G401.6 (cell line): Measurements from ENCODE around the gene MYPN.

ENCODE experiments used
- FAIRE-seq: peaks from 2 replicates; lab custom pipeline; 2012; peaks lifted over from hg19 to GRCh38; lab: Jason Lieb, UNC

MYPN gene

DNA sequence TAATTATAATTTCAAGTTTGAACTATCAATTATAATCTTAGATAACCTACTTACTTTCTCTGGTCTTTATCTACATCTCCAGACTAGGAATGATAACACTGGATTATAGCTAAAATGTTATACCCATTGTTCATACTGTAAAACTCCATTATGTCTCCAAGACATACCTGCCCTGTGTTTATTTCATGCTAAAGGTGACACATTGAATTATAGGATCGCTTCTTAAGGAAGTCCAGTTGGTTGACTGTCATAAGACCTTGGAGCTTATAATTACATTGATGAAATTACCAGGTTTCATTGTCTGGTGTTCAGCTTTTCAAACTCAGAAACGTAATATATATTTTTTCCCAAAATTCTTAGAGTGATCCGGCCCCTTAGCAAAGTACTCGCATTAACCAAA, 18.7 kb upstream of the MYPN start:
- FAIRE-seq = no peak

DNA sequence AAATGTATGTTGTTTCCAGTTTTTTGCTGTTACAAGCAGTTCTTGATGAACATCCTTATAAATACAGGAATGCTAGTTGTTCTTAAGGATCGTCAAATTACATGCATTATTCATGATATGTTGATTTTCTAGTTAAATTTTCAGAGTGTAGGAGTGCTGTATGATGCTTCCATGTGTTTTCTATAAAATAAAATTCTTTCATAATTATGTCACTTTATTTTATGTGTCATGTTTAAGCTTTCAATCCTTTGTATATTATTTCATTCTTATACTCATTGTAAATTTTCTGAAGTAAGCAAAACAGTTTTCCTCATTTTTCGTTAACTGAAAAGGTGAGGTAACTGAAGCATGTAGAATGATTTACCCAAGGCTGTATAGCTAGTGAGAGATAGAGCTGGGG, 16.8 kb upstream of the MYPN start:
- peak; percentile 23 for FAIRE-seq

DNA sequence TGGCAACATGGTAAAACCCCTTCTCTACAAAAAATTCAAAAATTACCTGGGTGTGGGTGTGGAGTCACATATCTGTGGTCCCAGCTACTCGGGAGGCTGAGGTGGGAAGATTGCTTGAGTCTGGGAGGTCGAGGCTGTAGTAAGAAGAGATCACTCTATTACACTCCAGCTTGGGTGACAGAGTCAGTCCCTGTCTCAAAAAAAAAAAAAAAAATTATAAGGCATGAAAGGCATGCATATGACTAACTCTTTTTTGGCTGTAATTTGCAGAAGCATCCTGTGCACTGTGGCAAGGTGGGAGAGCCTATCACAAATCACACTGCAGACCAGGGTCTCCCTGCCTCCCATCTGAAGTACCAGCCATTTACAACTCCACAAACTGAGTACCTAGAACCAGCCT, 14.1 kb upstream of the MYPN start:
- FAIRE-seq = no peak

DNA sequence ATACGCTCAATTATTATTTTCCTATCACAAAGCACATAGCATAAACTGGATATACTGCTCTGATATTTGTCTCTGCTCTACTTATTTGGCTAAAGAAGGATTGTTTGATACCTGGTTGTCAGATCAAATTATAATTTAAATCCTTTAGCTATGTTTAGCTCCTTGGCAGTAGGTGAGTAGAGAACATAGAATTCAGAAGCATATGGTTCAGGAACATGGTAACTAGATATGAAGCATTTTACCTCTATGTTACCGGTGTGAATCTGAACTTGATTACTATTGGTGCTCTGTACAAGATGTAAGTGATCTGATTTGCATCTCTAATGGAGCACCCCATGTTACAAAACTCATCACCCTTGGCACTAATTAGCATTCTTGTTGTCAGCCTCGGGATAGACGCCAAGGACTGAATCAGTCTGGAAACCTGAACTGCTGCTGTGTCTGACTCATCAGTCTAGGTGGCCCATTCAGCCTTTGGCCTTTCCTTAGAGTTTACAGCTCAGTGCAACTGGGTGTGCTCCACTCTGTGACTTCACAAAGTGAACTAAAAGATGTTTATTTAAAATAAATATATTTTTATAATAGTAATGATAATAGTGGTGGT, 12.3 kb upstream of the MYPN start:
- FAIRE-seq = peak; percentile 96

DNA sequence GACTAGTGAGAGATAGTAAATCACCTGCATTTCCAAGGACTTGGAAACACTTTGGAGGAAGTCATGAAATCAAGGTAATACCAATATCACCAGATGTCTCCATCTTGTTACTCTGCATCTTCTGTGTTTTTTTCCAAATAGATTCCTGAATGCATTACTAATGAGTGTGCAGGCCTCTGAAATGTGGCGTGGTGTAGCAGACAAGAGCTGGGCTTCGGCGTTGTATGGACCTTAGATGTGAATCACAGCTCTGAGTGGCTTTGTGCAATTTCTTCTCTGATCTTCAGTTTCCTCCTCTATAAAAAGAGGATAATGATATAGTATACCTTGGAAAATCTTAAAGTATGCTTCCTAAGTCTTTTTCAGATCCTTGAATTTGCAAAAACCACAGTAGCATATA, 9.6 kb upstream of the MYPN start:
- FAIRE-seq = peak; percentile 66

DNA sequence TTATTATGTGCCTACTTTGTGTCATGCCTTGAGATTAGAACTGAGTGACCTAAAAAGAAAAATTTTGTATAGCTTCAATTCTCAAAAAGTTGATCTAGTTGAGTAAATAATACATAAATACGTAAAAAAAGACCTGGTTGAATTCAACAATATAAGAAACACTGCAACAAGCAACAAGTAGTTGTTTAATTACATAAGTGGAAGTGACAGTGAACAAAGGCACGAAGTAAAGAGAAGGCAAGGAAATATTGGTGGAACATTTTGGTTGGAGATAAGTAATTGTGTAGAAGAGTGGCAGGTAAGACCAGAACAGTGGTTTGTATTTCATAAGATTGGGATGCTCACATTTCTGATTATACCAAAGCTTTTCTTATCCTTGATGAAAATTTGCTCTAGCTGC, 8.2 kb upstream of the MYPN start:
- FAIRE-seq = no peak

DNA sequence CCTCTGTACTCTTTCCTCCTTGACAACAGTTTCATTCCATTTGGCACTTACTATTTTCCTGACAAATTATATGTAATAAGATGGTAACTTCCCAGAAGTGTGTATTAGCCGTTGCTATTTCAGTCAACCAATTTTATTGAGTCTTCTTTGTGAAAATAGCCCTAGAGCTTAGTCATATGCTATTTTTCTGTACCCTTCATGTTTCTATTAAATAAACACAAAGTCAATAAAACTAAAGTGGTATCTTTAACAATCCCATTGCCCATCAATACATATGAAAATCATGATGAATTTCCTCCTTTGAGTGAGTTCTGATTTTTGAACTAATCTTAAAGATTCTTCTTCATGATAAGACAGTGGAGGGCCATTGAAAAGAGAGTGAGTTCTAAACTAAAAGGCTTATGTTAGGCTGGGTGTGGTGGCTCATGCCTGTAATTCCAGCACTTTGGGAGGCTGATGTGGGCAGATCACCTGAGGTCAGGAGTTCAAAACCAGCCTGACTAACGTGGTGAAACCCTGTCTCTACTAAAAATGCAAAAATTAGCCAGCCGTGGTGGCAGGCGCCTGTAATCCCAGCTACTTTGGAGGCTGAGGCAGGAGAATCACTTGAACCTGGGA, 5.9 kb upstream of the MYPN start:
- peak; percentile 87 for FAIRE-seq

DNA sequence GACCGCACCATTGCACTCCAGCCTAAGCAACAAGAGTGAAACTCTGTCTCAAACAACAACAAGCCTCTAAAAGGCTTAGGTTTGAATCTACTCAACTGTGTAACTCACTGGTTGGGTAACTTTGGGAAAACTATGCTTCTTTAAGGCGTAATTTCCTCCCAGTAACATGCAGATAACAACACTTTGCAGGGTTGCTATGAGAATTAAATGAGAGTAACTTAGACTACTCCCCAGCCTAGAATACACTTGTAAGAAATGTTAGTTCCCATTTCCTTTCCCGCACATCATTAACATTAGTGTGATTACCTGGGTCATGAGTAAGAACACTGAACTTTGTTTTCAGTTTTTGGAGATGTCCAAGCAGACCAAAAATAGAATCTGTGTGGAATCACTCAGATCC, 5.4 kb upstream of the MYPN start:
- peak; percentile 27 for FAIRE-seq

DNA sequence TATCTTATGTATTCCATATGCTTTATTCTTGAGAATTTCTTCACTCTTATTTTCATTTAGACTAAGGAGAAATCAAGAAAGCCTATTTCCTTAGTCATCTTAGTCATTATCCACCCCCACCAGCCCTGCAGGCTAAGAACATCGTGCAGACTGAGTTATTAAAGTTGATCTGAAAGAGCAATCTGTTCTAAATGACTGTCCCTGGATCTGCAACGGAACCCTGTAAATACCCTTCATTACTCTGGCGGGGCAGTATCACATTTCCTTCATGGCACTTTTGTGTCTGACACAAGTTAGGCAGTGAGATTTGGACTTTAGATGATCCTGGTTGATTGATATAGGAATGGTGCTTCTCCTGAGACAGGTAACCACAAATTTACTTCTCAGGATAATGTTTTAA, 3.5 kb upstream of the MYPN start:
- no peak for FAIRE-seq

DNA sequence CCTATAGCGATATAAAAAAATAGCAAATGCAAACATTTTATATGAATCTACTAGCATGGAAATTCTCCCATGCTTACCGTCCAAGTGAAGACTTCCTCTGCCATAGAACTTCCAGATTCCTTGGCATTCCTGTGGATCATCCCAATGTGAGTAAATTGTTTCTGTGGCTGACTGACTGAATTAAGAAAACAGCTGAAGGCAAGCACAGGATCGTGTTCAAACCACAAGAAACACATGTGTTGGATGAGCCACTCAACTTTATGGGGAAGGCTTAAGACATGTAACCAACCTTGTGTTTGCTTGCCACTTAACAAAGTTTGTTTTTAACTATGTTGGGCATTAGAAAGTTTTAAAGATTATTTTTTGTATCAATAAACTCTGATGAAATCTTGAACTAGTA, 2.6 kb upstream of the MYPN start:
- FAIRE-seq = no peak

DNA sequence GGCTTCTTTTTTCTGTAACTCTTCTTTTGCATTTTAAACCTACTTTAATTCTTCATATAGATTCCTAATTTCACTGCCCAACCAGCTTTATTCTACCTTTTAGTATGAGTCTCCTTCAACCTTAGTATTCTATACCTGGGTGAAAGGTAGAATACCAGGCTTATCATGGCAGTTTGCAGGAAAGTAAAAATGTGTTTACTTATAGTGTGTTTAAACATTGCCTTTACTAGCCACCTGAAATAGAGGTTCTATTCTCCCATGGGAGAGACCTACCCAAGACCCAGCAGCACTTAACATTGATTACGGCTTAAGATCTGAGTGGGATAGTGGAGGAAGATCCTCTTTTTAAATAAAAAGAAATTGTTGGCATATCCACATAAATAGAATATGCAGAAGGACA, 1.6 kb upstream of the MYPN start:
- FAIRE-seq = no peak

DNA sequence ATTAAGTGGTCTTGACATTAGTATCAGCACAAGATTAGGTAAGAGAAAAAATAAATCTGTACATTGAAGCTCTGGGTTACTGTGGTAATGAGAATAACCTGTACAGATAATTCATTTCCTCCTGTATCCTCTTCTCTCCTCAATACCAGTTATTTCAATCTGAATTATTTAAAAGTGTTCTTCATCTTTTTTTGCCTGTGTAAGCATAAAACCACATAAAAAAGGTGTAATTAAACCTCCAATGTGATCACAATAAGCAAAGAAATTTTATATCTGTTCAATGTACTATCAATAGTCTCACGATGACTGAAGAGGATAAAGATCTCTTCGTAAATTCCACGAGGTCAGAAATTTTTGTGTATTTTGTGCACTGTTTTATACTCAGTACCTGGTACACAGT, 1.2 kb upstream of the MYPN start:
- FAIRE-seq = no peak

DNA sequence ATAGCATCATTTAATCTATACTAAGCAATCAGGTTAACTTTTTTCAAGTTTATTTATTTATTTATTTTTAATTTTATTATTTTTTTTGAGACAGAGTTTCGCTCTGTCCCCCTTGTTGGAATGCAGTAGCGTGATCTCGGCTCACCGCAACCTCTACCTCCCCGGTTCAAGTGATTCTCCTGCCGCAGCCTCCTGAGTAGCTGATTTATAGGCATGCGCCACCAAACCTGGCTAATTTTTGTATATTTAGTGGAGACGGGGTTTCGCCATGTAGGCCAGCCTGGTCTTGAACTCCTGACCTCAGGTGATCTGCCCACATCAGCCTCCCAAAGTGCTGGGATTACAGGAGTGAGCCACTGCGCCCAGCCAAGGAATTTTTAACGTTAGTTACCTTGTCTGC, 635 bp upstream of the MYPN start:
- FAIRE-seq = no peak

DNA sequence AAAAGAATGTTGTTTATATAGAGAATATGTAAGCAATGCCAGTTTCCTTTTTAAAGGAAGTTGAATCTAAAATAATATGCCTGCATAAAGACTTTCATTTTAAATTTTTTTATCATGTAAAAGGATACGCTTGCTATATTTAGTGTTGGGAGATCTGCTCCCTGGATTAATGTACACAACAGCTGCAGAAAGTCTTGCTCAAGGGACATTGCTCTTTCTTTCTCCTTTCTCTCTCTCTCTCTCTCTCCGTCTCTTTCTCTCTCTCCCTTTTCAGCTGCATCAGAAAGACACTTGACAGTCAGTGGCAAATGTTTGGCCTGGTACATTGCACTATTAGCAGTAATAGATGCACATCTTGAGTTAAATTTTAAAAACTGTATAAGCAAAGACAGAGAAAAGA, 739 bp downstream of the MYPN start:
- no peak for FAIRE-seq

DNA sequence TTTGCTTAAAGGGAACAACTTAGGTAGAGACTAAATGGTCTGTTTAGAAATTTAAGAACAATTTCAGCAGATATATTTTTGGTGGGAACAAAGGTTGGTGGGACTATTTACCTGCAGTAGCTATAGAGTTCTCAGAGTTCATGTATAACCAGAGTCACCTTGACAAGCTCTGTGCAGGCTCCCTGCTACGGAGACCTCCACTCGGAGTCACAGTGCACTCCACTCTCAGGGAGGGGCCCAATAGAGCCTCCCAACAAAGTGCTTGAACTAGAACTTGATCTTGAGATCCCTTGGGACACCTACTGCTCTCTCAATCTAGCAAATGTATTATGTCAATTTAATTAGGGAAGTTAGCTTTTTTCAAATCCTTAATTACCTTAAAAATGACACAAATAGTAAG, 2.3 kb downstream of the MYPN start:
- no peak for FAIRE-seq

DNA sequence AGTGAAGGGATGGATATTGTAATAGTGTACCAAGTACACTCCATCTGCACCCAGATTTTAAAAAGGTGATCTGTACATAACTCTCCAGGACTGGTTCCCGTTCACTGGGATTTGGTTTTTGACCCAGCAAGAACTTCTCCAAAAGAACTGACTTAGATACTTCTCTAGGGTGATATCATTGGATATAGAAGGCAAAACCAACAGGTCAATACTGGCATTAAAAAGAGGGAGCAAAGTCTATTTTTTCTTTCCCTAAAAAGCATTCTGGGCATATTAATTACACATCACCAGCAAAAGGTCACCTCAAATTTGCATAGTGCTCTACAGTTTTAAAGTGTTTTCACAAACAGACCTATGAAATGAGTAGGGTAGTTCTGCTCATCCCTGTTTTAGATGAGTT, 3.5 kb downstream of the MYPN start:
- FAIRE-seq = no peak

DNA sequence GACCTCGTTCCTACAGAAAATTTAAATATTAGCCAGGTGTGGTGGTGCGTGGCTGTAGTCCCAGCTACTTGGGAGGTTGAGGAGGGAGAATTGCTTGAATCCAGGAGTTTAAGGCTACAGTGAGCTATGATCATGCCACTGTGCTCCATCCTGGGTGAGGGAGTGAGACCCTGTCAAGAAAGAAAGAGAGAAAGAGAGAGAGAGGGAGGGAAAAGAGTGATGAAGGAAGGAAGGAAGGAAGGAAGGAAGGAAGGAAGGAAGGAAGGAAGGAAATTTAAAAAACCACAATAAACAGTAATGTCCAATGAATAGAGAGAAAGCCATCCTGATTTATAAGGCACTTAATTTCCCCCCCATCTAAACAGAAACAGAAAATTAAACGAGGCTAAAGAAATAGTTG, 9.4 kb downstream of the MYPN start:
- no peak for FAIRE-seq

DNA sequence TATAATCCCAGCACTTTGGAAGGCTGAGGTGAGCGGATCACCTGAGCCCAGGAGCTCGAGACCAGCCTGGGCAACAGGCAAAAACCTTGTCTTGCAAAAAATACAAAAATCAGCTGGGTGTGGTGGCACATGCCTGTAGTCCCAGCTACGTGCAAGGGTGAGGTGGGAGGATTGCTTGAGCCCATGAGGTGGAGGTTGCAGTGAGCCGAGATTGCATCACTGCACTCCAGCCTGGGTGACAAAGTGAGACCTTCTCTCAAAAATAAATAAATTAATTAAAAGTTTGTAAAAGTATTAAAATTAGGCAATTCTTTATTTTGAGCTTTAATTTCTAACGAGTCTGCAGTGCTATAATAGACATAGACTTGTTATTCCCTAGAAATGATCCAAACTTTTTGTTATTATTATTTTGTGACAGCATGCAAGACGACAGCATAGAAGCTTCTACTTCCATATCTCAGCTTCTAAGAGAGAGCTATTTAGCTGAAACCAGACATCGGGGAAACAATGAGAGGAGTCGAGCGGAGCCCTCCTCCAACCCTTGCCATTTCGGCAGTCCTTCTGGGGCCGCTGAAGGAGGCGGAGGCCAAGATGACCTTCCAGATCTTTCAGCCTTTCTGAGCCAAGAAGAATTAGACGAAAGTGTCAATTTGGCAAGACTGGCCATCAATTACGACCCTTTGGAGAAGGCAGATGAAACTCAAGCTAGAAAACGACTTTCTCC, 11.9 kb downstream of the MYPN start:
- FAIRE-seq = no peak

DNA sequence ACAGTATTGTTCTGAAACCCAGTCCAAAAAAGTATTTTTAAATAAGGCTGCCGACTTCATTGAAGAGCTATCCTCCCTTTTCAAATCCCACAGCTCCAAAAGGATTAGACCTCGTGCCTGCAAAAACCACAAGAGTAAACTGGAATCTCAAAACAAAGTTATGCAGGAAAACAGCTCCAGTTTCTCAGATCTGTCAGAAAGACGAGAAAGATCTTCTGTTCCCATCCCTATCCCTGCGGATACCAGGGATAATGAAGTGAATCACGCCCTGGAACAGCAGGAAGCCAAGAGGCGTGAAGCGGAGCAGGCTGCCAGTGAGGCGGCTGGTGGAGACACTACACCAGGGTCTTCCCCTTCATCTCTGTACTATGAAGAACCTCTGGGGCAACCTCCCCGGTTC, 12.6 kb downstream of the MYPN start:
- FAIRE-seq = no peak

DNA sequence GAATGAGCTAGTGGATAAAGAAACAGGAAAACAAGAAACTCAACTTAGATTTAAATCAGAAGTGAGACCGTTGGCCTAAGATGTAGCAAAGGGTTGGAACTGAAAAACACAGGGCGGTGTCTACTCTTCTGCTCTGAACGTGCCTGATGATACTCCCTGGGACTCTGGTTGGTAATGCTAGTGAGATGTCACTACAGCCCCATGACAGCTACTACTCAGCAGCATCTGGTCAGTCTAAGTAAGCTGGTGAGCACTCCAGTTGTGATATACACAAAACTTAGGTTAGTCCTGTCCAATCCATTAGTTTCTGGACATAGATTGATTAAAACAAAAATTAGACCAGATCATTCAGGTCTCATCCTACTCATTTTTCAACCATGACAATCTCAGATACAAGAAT, 15.4 kb downstream of the MYPN start:
- no peak for FAIRE-seq

DNA sequence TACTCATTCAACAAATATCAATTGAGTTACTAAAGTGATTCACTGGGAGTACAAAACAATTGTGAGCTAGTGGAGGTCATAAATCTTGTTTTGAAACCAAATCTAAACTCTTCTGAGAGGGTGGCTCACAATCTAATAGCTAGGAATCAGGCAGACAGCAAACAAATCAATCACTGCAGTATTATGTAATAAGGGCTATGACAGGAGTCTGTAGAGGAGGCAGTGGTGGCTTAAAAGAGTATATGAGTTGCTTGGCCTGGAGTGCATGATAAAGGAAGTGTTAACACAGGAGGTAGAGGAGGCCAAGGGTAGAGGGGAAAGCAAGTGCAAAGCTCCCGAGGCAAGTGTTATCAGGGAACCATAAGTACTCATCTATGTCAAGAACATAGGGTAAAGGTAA, 16.5 kb downstream of the MYPN start:
- FAIRE-seq = no peak

DNA sequence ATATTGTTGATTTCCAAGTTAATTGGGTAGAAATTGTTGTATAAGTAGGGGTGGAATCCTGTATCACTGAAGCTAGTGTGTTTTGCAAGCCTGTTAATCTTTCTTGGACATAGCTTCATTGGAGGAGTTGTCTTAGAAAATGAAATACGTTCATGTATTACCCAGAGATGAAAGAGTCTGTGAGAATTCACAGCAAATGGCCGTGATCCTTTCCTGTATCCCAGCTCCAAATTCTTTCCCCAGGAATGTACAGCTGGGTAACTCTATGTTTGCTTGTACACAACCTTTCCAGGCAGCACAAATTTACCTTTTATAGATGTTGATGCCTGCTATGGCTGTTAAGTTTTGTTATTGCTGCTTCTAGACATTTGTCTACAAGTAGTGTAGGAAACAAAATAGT, 18.7 kb downstream of the MYPN start:
- no peak for FAIRE-seq

DNA sequence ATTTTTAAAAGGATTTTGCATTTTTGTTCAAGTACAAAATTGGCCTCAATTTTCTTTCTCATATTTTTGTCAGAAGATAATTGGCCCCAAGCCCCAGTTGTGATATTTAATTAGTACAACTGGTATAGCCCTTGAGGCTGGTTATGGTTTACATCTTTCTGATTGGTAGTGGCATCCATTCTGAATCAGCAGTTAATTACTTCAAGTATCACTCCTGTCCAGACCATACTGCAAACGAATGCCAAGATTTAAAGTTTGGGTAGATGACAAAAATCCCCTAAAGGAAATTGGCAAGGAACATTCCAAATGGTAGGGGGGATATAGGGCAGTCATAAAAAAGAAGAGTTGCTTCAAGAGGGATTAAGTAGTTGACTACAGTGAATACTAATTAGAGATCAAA, 23.1 kb downstream of the MYPN start:
- no peak for FAIRE-seq

DNA sequence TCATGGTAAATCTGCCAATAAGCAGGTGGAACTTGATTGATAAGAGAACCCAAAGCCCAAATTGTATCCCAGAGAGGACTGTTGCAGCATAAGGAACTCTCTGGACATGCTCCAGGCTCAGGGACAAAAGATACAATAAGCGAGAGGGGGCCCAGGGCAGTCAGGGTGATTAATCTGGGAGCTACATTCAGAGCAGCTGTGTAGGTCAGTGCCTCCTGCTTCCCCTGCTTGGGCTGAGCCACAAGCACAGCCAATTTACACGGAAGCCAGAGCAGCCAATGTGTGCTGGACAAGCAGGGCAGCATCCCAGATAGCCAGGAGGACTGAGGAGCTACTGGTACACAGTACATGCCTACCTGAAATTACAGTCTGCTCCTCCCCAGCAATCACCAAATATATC, 24.2 kb downstream of the MYPN start:
- no peak for FAIRE-seq
